Mucosa of gallbladder (tissue), 1 donor: ENCODE data around the gene SMARCA2. TPM values are rescaled to one million over a fixed set of nuclear protein-coding genes. Genes with fewer than 3 reads are reported as not detected.

Experiments used
- DNase-seq: peaks from one replicate; pipeline ENCODE4 v3.0.0-alpha.2; 2020; ENCODE audit warnings: low spot score
- total RNA-seq: library from RNA; stranded (reverse); gene quantifications from one replicate; pipeline ENCODE4 v1.2.1, GENCODE V29; 2021
- donor health status: DM: no; HTN: no; CAD: no.

The SMARCA2 gene
- total RNA-seq: 184 TPM

DNA sequence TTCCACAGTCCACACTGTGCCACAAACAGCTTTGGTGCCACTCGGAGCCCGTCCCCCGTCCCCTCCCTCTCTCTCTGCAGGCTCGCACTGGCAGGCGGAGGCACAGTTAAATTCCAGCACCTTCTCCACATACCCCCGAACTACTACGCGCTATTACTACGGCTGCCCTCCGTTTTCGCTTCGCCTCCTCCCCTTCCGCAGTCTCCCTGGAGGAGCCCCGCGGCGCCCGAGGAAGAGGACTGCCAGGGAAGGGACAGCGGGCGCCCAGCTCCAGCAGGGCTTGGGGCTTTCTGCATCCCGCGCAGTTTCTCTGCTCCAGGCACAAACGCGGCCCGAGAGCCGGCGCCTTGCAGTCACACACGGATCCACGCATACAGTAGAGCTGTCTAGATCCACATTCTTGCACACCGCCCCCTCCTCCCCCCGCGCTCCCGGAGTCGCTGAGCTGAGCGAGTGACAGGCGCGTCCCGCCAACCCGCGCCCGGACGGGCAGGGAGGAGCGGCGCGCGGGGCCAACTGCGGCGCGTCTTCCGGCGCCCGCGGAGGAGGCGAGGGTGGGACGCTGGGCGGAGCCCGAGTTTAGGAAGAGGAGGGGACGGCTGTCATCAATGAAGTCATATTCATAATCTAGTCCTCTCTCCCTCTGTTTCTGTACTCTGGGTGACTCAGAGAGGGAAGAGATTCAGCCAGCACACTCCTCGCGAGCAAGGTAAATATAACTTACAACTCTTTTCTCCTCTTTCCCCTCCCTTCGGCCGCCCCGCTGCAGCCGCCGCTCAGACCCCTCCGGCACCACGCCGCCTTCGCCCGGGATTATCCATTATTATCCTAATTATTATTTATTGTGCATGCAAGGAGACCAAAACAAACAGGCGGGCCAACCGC is at the start of gene SMARCA2:
TSS of gene SMARCA2 (plus strand) at position 652 of the 885 bp plus-strand sequence. CDS start 13,676 bp downstream, outside the sequence.
- peak; percentile 98 for DNase-seq

- DNase-seq: no peak
Observed at GRCh38 chr9:1966725-1967366, 48.3 kb upstream of the SMARCA2 start.

DNA sequence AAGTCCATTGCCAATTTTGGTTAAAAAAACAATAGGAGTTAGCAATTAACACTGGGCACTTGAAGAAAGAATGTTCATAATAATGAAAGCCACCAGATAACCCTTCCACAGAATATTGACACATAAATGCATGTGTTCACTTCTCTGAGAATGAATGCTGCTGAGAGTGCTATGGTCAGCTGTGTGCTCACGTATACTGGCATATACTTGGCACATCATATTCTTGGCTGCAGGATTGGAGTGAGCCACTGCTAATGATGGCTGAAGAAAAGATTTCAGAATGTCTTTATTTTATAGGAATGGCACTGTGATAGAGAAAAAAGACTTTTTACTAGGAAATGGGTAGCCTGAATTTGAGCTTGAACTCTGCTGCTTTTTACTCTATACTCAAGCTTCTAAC is 46.0 kb upstream of the SMARCA2 start:
- no peak for DNase-seq

GRCh38 chr9:1969898-1970297 is 45.2 kb upstream of the SMARCA2 start:
- no peak for DNase-seq

DNA sequence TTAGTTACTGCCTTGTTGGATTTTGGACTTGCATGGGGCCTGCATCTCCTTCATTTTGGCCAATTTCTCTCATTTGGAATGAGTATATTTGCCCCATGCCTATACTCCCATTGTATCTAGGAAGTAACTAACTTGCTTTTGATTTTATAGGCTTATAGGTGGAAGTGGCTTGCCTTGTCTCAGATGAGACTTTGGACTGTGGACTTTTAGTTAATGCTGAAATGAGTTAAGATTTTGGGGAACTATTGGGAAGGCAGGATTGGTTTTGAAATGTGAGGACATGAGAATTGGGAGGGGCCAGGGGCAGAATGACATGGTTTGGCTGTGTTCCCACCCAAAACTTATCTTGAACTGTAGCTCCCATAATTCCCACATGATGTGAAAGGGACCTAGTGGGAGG is 42.5 kb upstream of the SMARCA2 start:
- DNase-seq: no peak

- DNase-seq: no peak
Observed at GRCh38 chr9:1977026-1977425, 38.1 kb upstream of the SMARCA2 start.

DNA sequence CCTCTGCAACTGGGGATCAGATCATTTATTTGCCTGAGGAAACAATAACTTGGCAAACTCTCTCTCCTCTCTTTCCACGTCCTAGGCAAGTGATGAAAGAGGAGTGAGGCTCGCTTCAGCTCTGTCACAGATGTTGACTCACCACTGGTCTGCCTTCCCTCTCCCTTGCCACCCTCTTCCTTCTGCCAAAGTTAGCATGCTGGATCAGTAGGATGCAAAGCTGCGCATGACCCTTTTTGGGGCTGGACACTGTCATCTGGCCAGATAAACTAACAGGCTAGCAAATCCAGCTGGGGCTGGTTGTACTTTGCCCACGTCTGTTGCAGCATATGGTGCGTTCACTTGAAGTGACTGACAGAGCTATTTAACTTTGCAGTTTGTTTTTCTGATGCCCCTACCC is 36.2 kb upstream of the SMARCA2 start:
- DNase-seq: peak; percentile 18

- no peak for DNase-seq
Observed at GRCh38 chr9:1979741-1980367, 35.3 kb upstream of the SMARCA2 start.

DNA sequence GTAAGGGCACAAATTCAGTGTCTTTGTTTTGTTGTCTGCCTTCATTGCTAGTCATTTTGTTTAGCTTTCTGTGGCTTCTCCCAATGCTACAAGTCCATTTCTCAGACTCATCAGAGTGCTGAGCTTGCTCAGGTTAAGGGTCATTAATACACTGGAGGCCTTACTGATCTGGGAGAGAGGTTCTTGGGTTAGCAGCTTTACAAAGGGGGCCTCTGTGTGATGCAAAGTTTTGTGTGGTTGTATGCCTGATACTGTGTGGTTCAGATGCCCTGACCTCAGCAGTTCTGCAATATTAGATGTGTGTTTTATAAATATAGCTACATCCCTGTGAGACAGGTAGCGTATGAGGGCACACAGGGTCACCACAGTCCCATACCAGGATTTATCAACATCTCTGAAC is 34.8 kb upstream of the SMARCA2 start:
- DNase-seq: no peak

- no peak for DNase-seq
Observed at GRCh38 chr9:1982074-1982473, 33.1 kb upstream of the SMARCA2 start.

DNA sequence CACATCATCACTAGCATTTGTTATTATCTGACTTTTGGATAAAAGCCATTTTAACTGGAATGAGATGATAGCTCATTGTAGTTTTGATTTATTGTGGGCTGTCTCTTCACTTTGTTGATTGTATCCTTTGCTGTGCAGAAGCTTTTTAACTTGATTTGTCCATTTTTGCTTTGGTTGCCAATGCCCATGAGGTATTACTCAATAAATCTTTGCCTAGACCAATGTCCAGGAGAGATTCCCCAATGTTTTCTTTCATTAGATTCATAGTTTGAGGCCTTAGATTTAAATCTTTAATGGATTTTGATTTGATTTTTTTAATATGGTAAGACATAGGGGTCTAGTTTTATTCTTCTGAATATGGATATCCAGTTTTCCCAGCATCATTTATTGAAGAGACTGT is 28.8 kb upstream of the SMARCA2 start:
- no peak for DNase-seq

DNA sequence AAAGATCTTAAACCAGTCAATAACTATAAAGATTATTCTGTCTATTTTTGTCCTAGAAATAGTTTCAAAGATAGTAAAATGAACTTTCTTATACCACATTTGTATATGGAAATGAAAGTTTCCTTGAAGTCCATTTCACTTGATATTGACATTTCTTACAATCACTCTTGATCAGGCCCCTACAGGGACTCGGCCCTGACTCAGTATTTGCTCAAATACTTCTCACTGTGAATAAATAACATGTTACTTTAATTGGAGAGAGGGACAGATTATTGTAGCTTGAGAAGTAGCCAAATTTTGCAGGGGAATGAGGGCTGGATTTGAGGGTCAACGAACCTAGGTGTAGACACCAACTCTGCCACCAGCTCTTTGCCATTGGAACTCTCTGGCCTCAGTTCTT is 25.6 kb upstream of the SMARCA2 start:
- no peak for DNase-seq

GRCh38 chr9:1994180-1994579 is 21.0 kb upstream of the SMARCA2 start:
- DNase-seq: no peak

DNA sequence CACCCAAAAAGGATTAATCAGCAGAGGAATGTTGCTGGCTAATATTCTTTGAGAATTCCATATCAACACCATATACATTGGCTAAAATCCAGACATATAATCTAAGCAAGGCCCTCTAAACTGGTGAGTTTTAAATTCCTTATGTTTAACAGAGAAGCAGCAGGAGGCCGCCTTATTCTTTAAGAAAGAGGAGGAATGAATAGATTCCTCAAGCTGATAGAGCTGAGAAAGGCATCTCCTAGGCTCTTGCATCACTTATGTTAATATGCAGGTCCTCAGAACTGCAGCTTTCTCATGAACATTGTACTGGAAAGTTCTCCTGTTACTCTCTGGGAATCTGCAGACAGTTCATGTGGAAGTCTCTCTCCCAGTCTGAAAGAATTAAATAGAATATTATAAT is 20.1 kb upstream of the SMARCA2 start:
- DNase-seq: no peak

- no peak for DNase-seq
Observed at GRCh38 chr9:1996156-1996555, 19.0 kb upstream of the SMARCA2 start.

DNA sequence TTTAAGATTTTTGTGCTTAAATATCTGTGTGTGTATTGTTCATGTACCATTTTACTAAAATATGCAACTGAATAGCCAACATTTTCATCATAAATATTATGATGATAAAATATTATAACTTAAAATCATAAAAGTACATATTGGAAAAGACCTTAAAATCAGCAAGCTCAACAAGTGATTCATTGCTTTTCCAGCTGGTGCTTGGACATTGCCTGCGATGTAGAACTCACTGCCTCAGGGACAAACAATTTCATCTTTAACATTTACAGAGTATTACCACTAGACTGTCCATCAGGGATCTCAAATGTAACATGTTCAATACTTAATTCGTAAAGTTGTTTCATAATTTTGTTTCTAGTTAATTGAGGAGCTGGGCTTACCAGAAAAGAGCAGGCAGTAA is 17.5 kb upstream of the SMARCA2 start:
- DNase-seq: no peak

GRCh38 chr9:1998111-1998510 is 17.0 kb upstream of the SMARCA2 start:
- DNase-seq: no peak

- no peak for DNase-seq
Observed at GRCh38 chr9:2000314-2000713, 14.8 kb upstream of the SMARCA2 start.

- no peak for DNase-seq
Observed at GRCh38 chr9:2008372-2008771, 6.8 kb upstream of the SMARCA2 start.

DNA sequence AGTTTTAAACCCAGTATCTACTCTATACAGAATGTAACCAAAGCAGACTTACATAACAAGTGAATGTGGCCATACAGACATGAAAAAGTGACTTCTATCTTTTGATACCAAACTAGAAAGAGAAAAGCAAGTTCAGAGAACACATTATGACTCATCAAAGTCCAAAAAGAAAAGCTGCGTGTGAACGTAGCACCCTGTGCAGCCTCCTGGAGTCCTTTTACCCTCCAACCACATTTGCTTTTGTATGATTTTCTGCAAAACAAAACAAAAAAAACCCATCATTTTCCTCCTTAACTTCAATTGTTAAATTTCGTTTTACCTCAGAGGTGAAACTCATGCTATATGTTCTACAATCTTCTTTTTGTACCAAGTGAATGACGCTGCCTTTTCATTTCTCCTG is 2.8 kb upstream of the SMARCA2 start:
- no peak for DNase-seq

GRCh38 chr9:2013743-2014475 is 1.2 kb upstream of the SMARCA2 start:
- no peak for DNase-seq
